LNCAP (cell line): Measurements from ENCODE around the gene RBBP5.

Experiments used
- CTCF ChIP-seq: fragments of 450-650 bp; IDR thresholded peaks from 2 replicates; pipeline ENCODE4 v1.5.1; 2017; ENCODE audit warnings: mild to moderate bottlenecking

The RBBP5 gene, protein sequence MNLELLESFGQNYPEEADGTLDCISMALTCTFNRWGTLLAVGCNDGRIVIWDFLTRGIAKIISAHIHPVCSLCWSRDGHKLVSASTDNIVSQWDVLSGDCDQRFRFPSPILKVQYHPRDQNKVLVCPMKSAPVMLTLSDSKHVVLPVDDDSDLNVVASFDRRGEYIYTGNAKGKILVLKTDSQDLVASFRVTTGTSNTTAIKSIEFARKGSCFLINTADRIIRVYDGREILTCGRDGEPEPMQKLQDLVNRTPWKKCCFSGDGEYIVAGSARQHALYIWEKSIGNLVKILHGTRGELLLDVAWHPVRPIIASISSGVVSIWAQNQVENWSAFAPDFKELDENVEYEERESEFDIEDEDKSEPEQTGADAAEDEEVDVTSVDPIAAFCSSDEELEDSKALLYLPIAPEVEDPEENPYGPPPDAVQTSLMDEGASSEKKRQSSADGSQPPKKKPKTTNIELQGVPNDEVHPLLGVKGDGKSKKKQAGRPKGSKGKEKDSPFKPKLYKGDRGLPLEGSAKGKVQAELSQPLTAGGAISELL

DNA sequence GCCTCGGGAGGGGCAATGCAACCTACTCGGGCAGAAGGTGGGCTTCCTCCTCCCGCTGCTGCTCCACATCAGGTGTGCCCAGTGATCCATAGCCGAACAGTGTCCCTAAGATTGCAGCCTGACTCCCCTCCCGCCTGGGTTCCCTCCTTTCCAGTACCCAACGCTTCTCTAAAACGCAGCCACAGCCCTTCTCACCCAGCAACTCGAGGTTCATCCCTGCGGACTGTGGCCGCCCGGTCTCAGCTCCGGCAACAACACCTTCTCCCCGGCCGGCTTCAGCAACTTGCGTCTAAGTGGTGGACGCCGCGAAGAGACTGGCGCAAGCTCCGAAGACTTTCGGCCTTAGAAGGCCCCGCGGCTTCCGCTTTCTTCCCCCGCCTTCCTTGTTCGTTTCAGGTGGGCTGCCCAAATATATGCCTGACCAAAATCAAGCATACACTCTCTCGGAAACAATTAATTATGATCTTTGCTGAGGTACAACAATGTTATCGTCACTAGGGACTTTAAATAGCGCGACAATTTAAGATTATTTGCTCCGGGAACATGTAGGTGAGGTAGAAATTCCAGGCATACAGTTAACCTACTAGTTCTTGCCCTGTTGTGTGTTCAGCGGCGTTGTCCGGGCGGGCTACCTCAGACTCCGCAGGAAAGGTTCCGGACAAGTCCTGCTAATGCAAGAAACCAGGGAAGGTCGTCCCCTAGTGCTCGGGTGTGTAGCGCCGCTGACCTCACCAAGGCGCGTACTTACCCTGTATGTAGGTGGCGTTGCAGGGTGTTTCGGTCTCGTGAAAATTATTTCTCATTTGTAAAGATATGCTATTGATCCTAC, at the start of gene RBBP5:
RBBP5 (minus strand) TSS at position 319 of the 829 bp plus-strand sequence; CDS start at position 214, 105 bp downstream.
- TF ChIP-seq CTCF = peak; percentile 92

GRCh38 chr1:205171369-205171768, 49.6 kb upstream of the RBBP5 start:
- TF ChIP-seq CTCF = no peak

GRCh38 chr1:205170532-205171269, 48.9 kb upstream of the RBBP5 start:
- TF ChIP-seq CTCF = no peak

GRCh38 chr1:205169248-205169647, 47.5 kb upstream of the RBBP5 start:
- no peak for TF ChIP-seq CTCF

DNA sequence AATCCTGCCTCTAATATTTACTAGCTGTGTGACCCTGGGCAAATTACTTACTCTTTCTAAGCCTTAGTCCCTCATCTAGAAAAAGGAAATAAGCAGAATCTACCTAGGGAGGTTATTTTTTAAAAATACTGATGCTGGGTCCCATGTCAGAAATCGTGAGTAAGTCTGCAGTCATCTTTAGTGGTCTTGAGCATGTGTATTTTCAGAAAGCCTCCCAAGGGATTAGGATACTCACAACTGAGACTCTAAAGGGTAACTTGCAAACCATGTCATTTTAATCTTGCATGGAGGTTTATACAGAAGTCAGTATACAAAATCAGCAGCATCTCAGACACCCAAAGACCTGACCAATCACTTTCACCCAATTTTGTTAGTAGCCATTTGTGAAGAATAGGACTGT, 46.5 kb upstream of the RBBP5 start:
- no peak for TF ChIP-seq CTCF

GRCh38 chr1:205162301-205162700, 40.5 kb upstream of the RBBP5 start:
- TF ChIP-seq CTCF = no peak

GRCh38 chr1:205161076-205161475, 39.3 kb upstream of the RBBP5 start:
- no peak for TF ChIP-seq CTCF
